ENCODE data around the gene OR51D1. TPM values are rescaled to one million over a fixed set of nuclear protein-coding genes. Genes with fewer than 3 reads are reported as not detected.

OR51D1 gene
- total RNA-seq, 3 donors from 2014 or later, result not detected

GRCh38 chr11:4680341-4680740 lies 43.1 kb downstream of the OR51D1 start:
- DNase-seq (no peak), ATAC-seq (no peak)
- no peaks in the 10 kb centered on the region for H3K4me1 ChIP-seq (ENCODE audit: low read depth)
- H3K4me3 ChIP-seq, result no peak overlapping the region
- no peak for TF ChIP-seq CTCF (IDR thresholded peaks at IDR 0.05)
- H3K36me3 ChIP-seq (ENCODE audit: low read depth), result no peaks in the 10 kb centered on the region
- intact Hi-C loops (cut with DNase I, micrococcal nuclease), result no loop called here
- no peaks in the 10 kb centered on the region for H3K9me3 ChIP-seq

- H3K36me3 ChIP-seq (ENCODE audit: low read depth), result no peaks in the 10 kb centered on the region
- H3K9me3 ChIP-seq, result no peaks in the 10 kb centered on the region
- intact Hi-C loops (cut with DNase I, micrococcal nuclease), result no loop called here
- ATAC-seq, result no peak
- DNase-seq, result no peak
- H3K4me1 ChIP-seq (ENCODE audit: low read depth), result no peaks in the 10 kb centered on the region
- no peak overlapping the region for H3K4me3 ChIP-seq
- no peak for TF ChIP-seq CTCF (IDR thresholded peaks at IDR 0.05)
Measured at GRCh38 chr11:4682623-4683419, 45.5 kb downstream of the OR51D1 start.

- TF ChIP-seq CTCF (IDR thresholded peaks at IDR 0.05), result no peak
- intact Hi-C loops (cut with DNase I, micrococcal nuclease), result no loop called here
- H3K4me3 ChIP-seq, result no peak overlapping the region
- H3K4me1 ChIP-seq (ENCODE audit: low read depth), result no peaks in the 10 kb centered on the region
- H3K9me3 ChIP-seq, result no peaks in the 10 kb centered on the region
- DNase-seq (no peak), ATAC-seq (no peak)
- no peaks in the 10 kb centered on the region for H3K36me3 ChIP-seq (ENCODE audit: low read depth)
Measured at GRCh38 chr11:4684631-4685285, 47.5 kb downstream of the OR51D1 start.

Other genes with a start within 250 kb of the OR51D1 start
- 10 to 100 TPM; 26.0 to 32.6 (median 29.2) TPM for gene TRIM21, start 243.8 kb upstream of the OR51D1 start, total RNA-seq
- not detected for gene OR52K2, start 188.2 kb upstream of the OR51D1 start, total RNA-seq
- gene OR52K1, start 154.8 kb upstream of the OR51D1 start, total RNA-seq, result not detected
- gene OR52M1, start 92.3 kb upstream of the OR51D1 start, total RNA-seq, result not detected
- not detected for gene OR52I2, start 55.7 kb upstream of the OR51D1 start, total RNA-seq
- not detected for gene OR52I1, start 43.4 kb upstream of the OR51D1 start, total RNA-seq
- 10 to 100 TPM; 17.6 to 21.7 (median 19.4) TPM for gene TRIM68, start 29.2 kb upstream of the OR51D1 start, total RNA-seq
- gene OR51E1, start 6.5 kb downstream of the OR51D1 start, total RNA-seq, result under 1 TPM; 0.32 to 0.95 (median 0.67) TPM
- 10 to 100 TPM in 1 of 3 donors, 1 to 10 TPM in 1, under 1 TPM in 1; 0.46 to 11.0 (median 1.0) TPM for gene OR51E2, start 60.4 kb downstream of the OR51D1 start, total RNA-seq
- gene MMP26, start 67.3 kb downstream of the OR51D1 start, total RNA-seq, result not detected
- gene OR51F1, start 132.5 kb downstream of the OR51D1 start, total RNA-seq, result not detected
- not detected for gene OR52R1, start 166.9 kb downstream of the OR51D1 start, total RNA-seq
- gene OR51F2, start 183.8 kb downstream of the OR51D1 start, total RNA-seq, result not detected
- gene OR51S1, start 211.7 kb downstream of the OR51D1 start, total RNA-seq, result not detected
- gene OR51T1, start 244.4 kb downstream of the OR51D1 start, total RNA-seq, result not detected